GM19455 (cell line): Measurements from ENCODE around the gene CTTNBP2NL.
"Not testable (repeated sequence)": the region's sequence is repeated elsewhere in the genome, so short reads cannot be mapped to it uniquely, and the experiment has no call there.

Experiments
- ATAC-seq: cut with Tn5 transposase; IDR thresholded peaks from one replicate; pipeline ENCODE4 v1.9.1; 2021; ENCODE audit not compliant: unreplicated experiment

Gene CTTNBP2NL

GRCh38 chr1:112423207-112423606 lies 27.2 kb downstream of the CTTNBP2NL start:
- no peak for ATAC-seq

GRCh38 chr1:112423666-112424065 lies 27.7 kb downstream of the CTTNBP2NL start:
- ATAC-seq: not testable (repeated sequence)

- ATAC-seq: no peak
These were observed 33.7 kb downstream of the CTTNBP2NL start for GRCh38 chr1:112429749-112430148.

GRCh38 chr1:112431038-112431437 lies 35.0 kb downstream of the CTTNBP2NL start:
- no peak for ATAC-seq

- ATAC-seq: no peak
These were observed 39.4 kb downstream of the CTTNBP2NL start for GRCh38 chr1:112435448-112435847.

GRCh38 chr1:112436384-112437156 lies 40.6 kb downstream of the CTTNBP2NL start:
- no peak for ATAC-seq

- not testable (repeated sequence) for ATAC-seq
These were observed 42.1 kb downstream of the CTTNBP2NL start for GRCh38 chr1:112438156-112438555.

GRCh38 chr1:112439592-112439991 lies 43.6 kb downstream of the CTTNBP2NL start:
- ATAC-seq: no peak

GRCh38 chr1:112440574-112440973 lies 44.6 kb downstream of the CTTNBP2NL start:
- ATAC-seq: no peak

GRCh38 chr1:112444269-112444668 lies 48.3 kb downstream of the CTTNBP2NL start:
- ATAC-seq: no peak

- no peak for ATAC-seq
These were observed 49.6 kb downstream of the CTTNBP2NL start for GRCh38 chr1:112445596-112445995.

- no peak for ATAC-seq
These were observed 50.4 kb downstream of the CTTNBP2NL start for GRCh38 chr1:112446411-112446810.

GRCh38 chr1:112448904-112449629 lies 53.1 kb downstream of the CTTNBP2NL start:
- ATAC-seq: no peak

- no peak for ATAC-seq
These were observed 53.6 kb downstream of the CTTNBP2NL start for GRCh38 chr1:112449630-112449983.

- ATAC-seq: no peak
These were observed 54.8 kb downstream of the CTTNBP2NL start for GRCh38 chr1:112450773-112451172.

GRCh38 chr1:112451301-112451700 lies 55.3 kb downstream of the CTTNBP2NL start:
- ATAC-seq: not testable (repeated sequence)

- no peak for ATAC-seq
These were observed 57.9 kb downstream of the CTTNBP2NL start for GRCh38 chr1:112453876-112454275.

- no peak for ATAC-seq
These were observed 58.3 kb downstream of the CTTNBP2NL start for GRCh38 chr1:112454316-112454715.

- ATAC-seq: no peak
These were observed 61.2 kb downstream of the CTTNBP2NL start for GRCh38 chr1:112457241-112457640.

GRCh38 chr1:112457955-112458354 lies 61.9 kb downstream of the CTTNBP2NL start:
- no peak for ATAC-seq

GRCh38 chr1:112458756-112459155 lies 62.7 kb downstream of the CTTNBP2NL start:
- no peak for ATAC-seq

- ATAC-seq: no peak
These were observed 64.6 kb downstream of the CTTNBP2NL start for GRCh38 chr1:112460615-112461014.
